ENCODE results near the gene TAOK3.

TAOK3 gene

DNA sequence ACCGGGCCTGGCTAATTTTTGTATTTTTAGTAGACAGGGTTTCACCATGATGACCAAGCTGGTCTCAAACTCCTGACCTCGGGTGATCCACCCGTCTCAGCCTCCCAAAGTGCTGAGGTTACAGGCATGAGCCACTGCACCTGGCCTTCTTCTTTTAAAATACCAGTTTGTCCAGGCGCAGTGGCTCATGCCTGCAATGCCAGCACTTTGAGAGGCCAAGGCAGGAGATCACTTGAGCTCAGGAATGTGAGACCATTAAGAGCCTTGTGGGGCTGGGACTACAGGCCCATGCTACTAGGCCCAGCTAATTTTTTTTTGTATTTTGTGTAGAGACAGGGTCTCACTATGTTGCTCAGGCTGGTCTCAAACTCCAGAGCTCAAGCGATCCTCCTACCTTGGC, 244.8 kb downstream of the TAOK3 start:
- DNase-seq: no peak

DNA sequence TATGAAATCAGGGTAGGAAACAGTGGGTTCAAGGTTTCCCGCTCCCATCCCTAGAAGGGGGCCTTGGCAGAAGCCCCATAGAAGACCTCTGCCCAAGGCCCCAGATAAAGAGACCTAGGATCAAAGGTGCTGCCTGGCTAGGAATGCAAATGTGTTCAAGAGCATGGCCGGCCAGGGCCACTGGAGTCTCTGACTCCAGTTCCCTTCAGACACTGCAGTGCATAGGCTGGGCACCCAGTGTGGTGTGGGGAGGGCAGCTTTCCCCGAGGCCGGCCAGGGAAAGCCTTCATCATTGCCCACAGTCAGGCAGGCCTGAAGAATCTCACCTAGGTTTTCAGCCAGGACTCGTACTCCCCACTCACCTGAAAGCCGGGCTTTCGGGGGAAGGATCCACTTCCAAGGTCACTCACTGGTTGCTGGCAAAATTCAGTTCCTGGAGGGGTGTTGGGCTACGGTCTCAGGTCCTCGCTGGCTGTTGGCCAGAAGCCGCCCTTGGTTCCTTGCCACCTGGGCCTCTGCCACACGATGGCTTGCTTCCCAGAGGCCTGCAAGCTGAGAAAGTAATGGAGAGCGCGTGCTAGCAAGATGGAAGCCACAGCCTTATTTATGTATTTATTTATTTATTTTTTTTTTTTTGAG, 246.5 kb downstream of the TAOK3 start:
- no peak for DNase-seq

DNA sequence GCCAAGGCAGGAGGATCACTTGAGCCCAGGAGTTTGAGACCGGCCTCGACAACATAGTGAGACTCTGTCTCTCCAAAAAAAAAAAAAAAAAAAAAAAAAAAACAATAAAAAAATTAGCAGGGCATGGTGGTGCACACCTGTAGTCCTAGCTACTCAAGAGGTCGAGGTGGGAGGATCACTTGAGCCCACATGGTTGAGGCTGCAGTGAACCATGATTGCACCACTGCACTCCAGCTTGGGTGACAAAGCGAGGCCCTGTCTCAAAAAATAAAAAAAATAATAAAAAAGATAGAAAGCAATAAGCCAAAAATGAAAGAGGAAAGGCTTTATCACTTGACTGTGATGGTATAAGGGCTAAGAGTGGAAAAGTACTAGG, 247.0 kb downstream of the TAOK3 start:
- no peak for DNase-seq

DNA sequence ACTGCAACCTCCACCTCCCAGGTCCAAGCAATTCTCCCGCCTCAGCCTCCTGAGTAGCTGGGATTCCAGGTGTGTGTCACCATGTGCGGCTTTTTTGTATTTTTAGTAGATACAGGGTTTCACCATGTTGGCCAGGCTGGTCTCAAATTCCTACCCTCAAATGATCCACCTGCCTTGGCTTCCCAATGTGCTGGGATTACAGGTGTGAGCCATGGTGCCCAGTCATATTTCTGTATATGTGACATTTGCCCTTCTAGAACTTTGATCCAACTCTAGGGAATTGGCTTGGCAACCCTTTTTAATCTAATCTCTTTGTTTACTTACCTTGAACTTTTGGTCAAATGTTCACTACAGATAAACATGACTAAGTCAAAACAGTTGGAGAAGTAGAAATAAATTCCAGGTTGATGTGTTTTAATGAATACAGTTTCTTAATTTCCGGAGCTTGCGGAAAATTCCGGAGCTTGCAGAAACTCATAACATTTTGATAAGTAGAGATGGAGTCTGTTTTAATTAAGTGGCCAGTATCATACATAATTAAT, 248.3 kb downstream of the TAOK3 start:
- DNase-seq: no peak

DNA sequence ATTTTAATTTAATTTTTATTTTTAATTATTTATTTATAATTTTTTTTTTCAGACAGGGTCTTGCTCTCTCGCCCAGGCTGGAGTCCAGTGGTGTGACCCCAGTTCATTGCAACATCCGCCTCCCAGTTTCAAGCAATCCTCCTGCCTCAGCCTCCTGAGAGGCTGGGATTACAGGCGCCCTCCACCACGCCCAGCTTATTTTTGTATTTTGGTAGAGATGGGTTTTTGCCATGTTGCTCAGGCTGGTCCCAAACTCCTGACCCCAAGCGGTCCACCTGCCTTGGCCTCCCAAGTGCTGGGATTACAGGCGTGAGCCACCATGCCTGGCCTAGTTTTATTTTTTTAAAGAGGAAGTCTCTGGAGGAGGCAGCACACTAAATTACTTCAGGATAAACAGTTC, 250.4 kb downstream of the TAOK3 start:
- DNase-seq: no peak

DNA sequence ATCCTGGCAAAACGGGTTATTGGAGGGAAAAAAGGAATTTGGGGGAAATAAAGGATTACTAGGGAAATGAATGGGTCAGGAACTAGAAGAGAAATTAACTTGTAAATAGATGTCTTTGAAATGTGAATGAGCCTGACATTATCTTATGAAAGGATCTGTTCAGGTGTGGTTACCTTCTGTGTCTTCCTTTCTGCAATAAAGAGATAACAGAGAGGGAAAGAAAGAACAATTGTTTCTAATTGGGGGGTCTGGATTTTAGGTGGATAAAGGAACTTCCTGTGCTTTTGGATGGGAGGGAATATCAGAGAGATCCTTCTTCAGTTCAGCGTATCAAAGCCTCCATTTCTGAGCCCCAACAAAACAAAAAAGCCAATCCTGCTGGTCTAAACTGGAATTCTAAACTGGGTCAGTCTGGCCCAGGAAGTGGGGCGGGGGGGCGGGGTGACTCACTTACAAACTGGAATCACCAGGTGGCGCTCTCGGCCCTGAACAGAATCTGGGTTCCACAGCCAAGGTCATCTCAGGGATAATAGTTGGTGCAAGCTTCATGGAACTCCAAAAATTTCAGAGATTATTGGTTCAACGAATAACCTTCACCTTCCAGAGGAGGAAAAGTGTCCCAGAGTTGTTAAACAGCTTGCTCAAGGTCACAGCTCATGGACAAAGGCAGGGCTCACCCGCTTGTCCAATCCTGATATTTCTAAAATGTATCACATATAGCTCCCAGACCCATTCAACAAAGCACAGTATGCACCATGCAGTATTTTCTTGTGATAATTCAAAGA, 251.9 kb downstream of the TAOK3 start:
- DNase-seq: peak; percentile 84

DNA sequence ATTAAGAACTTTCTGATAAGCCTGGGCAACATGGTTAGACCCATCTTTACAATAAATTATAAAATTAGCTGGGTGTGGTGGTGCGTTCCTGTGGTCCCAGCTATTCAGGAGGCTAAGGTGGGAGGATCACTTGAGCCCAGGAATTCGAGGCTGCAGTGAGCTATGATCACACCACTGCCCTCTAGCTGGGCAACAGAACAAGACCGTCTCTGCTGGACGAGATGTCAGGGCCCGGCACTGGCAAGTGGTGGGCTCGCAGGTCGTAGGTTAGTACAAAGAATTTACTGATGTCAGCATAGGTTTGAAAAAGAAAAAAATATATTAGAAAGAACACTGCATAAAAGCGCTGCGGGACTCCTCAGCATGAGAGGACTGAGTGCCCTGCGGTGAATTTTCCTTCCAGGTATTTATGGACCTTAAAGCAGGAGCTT, 253.2 kb downstream of the TAOK3 start:
- DNase-seq: no peak

DNA sequence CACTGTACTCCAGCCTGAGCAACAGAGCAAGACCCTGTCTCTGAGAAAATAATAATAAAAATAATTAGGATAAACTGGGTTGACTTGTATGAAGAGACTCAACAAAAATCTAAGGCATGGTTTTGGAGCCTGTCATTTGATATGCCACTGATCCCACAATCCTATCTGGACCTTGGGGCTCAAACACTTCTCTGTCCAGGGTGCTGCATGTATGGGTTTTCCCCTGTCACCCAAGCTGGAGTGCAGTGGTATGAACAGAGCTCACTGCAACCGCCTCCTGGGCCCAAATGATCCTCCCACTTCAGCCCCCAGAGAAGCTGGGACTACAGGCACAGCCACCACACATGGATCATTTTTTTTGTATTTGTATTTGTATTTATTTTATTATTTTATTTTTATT, 263.6 kb downstream of the TAOK3 start:
- no peak for DNase-seq

DNA sequence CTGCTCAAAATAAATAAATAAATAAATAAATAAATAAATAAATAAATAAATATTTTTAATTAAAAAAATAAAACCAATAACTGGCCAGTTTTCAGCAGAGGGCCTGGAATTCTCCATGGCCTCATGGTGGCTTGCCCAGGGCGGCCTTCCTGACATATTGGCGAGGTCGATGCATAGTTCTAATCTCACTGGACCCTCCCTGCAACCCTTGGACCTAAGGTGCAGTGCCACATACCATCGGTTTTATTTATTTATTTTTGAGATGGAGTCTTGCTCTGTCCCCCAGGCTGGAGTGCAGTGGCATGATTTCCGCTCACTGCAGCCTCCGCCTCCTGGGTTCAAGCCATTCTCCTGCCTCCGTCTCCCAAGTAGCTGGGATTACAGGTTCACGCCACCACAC, 265.0 kb downstream of the TAOK3 start:
- no peak for DNase-seq

DNA sequence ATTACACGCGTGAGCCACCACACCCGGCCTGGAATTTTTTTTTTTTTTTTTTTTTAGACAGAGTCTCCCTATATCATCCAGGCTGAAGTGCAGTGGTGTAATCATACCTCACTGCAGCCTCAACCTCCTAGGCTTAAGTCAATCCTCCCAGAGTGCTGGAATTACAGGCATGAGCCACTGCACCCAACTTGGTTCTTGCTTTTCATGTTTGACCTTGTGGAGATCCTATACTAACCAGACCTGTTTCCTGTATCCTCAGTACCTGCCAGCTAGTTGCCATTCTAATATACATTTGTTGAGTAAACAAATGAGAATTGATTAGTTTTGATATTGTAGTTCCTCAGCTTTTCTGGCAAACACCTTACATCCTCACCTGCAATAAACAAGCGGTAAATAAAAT, 265.7 kb downstream of the TAOK3 start:
- no peak for DNase-seq

DNA sequence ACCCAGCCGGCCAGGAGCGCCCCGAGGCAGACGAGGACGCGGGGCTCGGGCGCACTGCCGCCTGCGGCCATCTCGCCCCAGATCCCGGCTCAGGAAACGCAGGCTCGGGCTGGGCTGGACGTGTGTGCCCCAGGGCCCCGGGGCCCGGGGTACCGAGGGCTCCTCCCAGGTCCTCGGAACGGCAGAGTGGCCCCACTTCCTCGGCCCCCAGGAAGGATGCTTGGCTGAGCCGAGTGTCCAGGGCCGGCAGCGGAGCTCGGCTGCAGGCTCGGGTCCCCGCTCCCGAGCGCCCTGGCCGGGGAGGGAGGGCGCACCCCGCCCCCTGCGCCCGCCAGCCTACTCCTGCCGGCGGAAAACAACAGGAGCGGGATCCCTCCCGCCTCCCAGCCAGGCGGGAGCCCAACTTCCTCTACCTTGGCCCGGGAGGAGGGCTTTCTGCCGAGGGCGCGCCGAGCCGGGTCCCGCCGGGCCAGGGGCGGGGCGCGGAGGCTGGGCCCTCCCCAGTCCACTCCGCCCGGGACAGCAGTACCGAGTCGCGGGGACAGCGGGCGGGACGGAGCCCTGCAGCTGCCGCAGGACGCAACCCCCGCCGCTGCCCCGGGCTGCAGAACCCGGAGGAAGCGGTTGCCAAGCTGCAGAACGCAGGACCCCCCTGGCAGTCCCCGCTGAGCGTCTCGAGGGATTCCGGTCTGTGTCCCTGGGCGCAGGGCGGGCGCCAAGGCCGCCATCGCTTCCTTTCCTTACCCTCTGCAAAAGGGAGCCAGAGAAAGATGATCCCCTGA, 268.9 kb downstream of the TAOK3 start, which contains the start of gene VSIG10:
Gene VSIG10 (minus strand): TSS at position 411 of the 782 bp plus-strand sequence. CDS start 340 bp downstream, at position 71.
- DNase-seq: peak; percentile 69

DNA sequence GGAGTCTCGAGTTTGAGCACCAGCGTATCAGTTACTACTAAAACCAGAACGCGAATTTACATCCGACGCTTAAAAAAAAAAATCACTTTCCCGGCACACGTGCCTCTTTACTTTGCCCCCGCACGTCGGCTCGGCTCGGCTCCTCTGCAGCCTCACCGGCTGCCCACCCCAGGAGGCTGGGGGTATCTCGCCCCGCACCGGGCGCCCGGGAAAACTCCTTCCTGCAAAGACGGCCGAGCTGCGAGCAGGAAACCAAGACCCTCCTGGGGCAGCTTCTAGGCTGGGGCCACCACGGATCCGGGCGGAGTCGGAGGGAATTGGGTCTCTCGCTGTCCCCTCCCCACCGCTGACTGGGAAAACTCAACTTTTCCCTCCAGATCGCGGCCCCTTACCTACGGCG, 269.5 kb downstream of the TAOK3 start:
- no peak for DNase-seq

DNA sequence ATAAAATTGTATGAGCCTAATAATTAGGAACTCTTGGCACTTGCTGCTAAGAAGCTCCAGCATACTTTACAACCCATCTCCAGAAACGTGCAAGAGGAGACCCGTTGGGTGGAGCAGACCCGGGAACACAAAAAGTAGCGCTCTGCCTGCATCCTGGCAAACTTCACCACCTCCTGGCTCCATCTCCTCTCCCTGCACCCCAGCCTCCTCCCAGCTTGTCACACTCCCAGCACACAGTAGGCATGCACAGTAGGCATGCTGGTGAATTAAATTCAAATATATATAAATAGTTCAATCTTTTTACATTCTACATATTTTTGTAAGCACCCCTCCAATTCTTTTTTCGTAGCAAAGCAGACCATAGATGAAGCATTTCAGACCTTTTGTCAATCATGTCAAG, 270.1 kb downstream of the TAOK3 start:
- no peak for DNase-seq

DNA sequence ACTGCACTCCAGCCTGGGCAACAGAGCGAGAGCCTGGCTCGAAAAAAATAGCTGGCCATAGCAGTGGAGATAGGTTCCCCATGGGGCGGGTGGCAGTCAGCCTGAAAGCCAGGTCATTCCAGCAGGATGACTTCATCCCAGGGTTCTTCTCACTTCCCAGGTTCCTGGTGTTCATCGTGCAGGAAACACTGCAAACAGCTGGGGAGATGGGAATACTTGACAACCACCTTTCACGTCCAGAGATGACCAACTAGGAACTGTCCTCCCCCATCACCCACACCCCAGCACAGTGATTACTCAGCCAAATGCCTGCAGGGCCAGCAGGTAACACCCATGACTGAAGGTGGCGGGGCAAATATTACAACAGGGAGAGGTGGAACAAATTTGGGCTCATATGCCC, 270.6 kb downstream of the TAOK3 start:
- DNase-seq: no peak

DNA sequence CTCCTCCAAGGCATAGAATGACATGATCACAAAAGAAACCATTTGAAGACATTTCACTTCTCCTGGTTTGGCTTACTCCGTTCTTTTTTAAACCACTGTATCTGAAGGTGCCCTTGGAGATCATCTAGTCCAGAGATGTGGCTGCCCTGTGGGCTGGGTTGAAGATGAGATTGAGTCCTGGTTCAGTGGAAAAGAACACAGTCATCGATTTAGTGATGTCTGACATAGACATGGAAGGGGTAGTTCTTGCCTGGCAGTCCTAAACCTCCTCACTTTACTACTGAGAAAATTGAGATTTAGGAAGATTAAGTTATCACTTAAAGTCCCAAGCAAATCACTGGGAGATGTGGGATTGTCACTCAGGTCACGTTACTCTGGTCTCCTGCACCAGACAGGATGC, 271.7 kb downstream of the TAOK3 start:
- no peak for DNase-seq

All from activated CD8-positive, alpha-beta memory T cell treated with anti-CD3 and anti-CD28 coated beads for 24 hours (primary cell).